D721Med (cell line): ENCODE data around the gene CYP2C8.
"Not testable (repeated sequence)": the region's sequence is repeated elsewhere in the genome, so short reads cannot be mapped to it uniquely, and the experiment has no call there.

Source experiments
- DNase-seq: peaks from one replicate; pipeline ENCODE4 v3.0.0; 2011; ENCODE audit warnings: low spot score; ENCODE audit not compliant: insufficient read length
- FAIRE-seq: peaks from 2 replicates; lab custom pipeline; 2011; peaks lifted over from hg19 to GRCh38; lab: Jason Lieb, UNC
- CTCF ChIP-seq: IDR thresholded peaks from 2 replicates; pipeline ENCODE4 v1.5.1; 2012; ENCODE audit warnings: mild to moderate bottlenecking, control low read depth; ENCODE audit not compliant: insufficient read depth; ENCODE audit errors: missing control alignments

The CYP2C8 gene

GRCh38 chr10:95069286-95069685 lies at the start of gene CYP2C8:
CYP2C8 (minus strand) TSS chr10:95069497; CDS start chr10:95069402, 95 bp downstream.
- no peak for TF ChIP-seq CTCF

GRCh38 chr10:95116869-95117269 lies 47.6 kb upstream of the CYP2C8 start:
- DNase-seq (no peak), FAIRE-seq (no peak)
- TF ChIP-seq CTCF: no peak

More at GRCh38 chr10:95069286-95069685, at the start of gene CYP2C8:
- DNase-seq: no peak
- FAIRE-seq: no peak

GRCh38 chr10:95110823-95111222 lies 41.5 kb upstream of the CYP2C8 start:
- not testable (repeated sequence) for FAIRE-seq, DNase-seq

- FAIRE-seq (no peak), DNase-seq (no peak)
- no peak for TF ChIP-seq CTCF
Measured at GRCh38 chr10:95097805-95098204, 28.5 kb upstream of the CYP2C8 start.

GRCh38 chr10:95096143-95096542 lies 26.8 kb upstream of the CYP2C8 start:
- no peak for TF ChIP-seq CTCF
- no peak for FAIRE-seq

GRCh38 chr10:95079626-95080025 lies 10.3 kb upstream of the CYP2C8 start:
- not testable (repeated sequence) for FAIRE-seq, DNase-seq

More at GRCh38 chr10:95096143-95096542, 26.8 kb upstream of the CYP2C8 start:
- no peak for DNase-seq

GRCh38 chr10:95077556-95077955 lies 8.3 kb upstream of the CYP2C8 start:
- FAIRE-seq (no peak), DNase-seq (no peak)
- no peak for TF ChIP-seq CTCF

- FAIRE-seq (no peak), DNase-seq (no peak)
- TF ChIP-seq CTCF: no peak
Measured at GRCh38 chr10:95071107-95071660, 1.9 kb upstream of the CYP2C8 start.

- not testable (repeated sequence) for DNase-seq, FAIRE-seq
Measured at GRCh38 chr10:95064125-95064524, 5.2 kb downstream of the CYP2C8 start.
